ENCODE results near the gene CDHR1. TPM values are rescaled to one million over a fixed set of nuclear protein-coding genes. Genes with fewer than 3 reads are reported as not detected.

Gene CDHR1
- total RNA-seq, 1 experiment from 2014 or later = 5.0 TPM

DNA sequence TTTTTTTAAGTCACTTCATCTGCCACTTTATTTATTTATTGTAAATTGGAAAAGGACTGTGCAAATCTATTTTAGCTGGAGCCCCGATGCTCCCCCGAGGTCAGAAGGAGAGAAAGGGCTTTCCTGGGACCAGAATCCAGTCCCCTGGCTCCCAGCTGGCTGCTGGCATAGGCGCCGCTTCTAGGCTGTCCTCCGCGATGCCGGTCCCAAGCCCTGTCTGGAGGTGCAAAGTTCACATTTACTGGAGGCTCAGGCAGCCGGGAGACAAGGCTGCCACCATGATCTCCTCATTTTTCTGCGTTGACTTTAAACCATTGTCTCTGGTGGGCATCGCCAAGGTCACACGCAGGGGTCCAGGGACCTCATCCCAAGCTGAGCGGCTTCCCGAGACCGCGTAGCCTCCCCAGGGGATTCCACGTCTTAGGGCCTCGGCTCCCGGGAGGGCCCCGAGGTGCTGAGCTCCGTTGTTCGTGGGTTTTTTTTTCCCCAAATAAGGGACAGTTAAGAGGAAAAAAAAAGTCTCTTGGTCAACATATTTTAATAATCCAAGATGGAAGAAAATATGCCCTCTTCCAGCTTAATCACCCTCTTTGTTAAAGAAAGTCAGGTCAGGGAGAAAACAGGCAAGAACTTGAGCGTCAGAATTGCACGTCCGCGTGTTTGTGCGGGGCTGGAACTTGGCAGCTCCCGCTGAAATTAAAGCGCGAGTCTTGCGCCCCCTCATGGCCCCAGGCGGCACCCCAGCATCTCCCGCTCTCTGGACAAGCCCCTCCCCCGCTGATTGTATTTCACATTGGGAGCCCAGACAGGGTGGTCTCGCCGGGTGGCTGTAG lies 62.4 kb downstream of the CDHR1 start:
- Mint-ChIP-seq H3K9me3 (peaks cover 5% of the 10 kb centered on the region; the same call in 1 of the 2 replicates), H3K27ac (no peak overlapping the region), H3K4me1 (0 out of 2 replicates have a peak, but pooled peaks cover 3% of the 10 kb centered on the region), H3K36me3 (no peaks in the 10 kb centered on the region), H3K4me3 (no peak overlapping the region), H3K27me3 (ENCODE audit: low read depth) (peaks cover 17% of the 10 kb centered on the region)
- CTCF ChIA-PET = interaction anchor here (0.6 to 4.5 kb wide), 49 partner anchors 8 to 409 kb away, joined by 3 to 48 read pairs (median 4); partner anchors contain the start of genes CCSER2, CDHR1 and RGR
- ATAC-seq (peak; percentile 95), DNase-seq (ENCODE audit: low spot score) (peak; percentile 84)
- POLR2A ChIA-PET = interaction anchor here (0.8 kb wide), 1 partner anchor 71 kb away, joined by 3 read pairs; no protein-coding TSS in a partner anchor
- TF ChIP-seq TP53 (CRISPR knock-in tag; IDR thresholded peaks at IDR 0.05) (no peak), ATF1 (CRISPR knock-in tag; IDR thresholded peaks at IDR 0.05) (no peak), SP1 (CRISPR knock-in tag; conservative IDR thresholded peaks at IDR 0.05) (peak; percentile 44), FOXP1 (CRISPR knock-in tag; IDR thresholded peaks at IDR 0.05; ENCODE audit: borderline replicate concordance) (0 out of 2 replicates have a peak, but pooled peaks have one; percentile 47), HMGA2 (CRISPR knock-in tag; IDR thresholded peaks at IDR 0.05) (no peak), ZBTB21 (CRISPR knock-in tag; IDR thresholded peaks at IDR 0.05; ENCODE audit: borderline replicate concordance) (no peak), CBFB (CRISPR knock-in tag; IDR thresholded peaks at IDR 0.05; ENCODE audit: low read depth) (no peak), NR1H2 (CRISPR knock-in tag; IDR thresholded peaks at IDR 0.05) (no peak), NFATC4 (CRISPR knock-in tag; IDR thresholded peaks at IDR 0.05) (no peak), ZNF232 (CRISPR knock-in tag; IDR thresholded peaks at IDR 0.05) (no peak), IRF2 (CRISPR knock-in tag; IDR thresholded peaks at IDR 0.05; ENCODE audit: borderline replicate concordance, low read depth) (no peak), JUN (CRISPR knock-in tag; IDR thresholded peaks at IDR 0.05) (no peak), NFYB (CRISPR knock-in tag; conservative IDR thresholded peaks at IDR 0.05; ENCODE audit: low read depth) (no peak), ZNF416 (CRISPR knock-in tag; IDR thresholded peaks at IDR 0.05) (no peak)
- TF ChIP-seq, protein P1, sequence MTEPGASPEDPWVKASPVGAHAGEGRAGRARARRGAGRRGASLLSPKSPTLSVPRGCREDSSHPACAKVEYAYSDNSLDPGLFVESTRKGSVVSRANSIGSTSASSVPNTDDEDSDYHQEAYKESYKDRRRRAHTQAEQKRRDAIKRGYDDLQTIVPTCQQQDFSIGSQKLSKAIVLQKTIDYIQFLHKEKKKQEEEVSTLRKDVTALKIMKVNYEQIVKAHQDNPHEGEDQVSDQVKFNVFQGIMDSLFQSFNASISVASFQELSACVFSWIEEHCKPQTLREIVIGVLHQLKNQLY (CRISPR knock-in tag; IDR thresholded peaks at IDR 0.05) = no peak
- TF ChIP-seq, protein P2, sequence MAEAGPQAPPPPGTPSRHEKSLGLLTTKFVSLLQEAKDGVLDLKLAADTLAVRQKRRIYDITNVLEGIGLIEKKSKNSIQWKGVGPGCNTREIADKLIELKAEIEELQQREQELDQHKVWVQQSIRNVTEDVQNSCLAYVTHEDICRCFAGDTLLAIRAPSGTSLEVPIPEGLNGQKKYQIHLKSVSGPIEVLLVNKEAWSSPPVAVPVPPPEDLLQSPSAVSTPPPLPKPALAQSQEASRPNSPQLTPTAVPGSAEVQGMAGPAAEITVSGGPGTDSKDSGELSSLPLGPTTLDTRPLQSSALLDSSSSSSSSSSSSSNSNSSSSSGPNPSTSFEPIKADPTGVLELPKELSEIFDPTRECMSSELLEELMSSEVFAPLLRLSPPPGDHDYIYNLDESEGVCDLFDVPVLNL (CRISPR knock-in tag; IDR thresholded peaks at IDR 0.05; ENCODE audit: borderline replicate concordance, low read depth) = no peak
- TF ChIP-seq, protein P3, sequence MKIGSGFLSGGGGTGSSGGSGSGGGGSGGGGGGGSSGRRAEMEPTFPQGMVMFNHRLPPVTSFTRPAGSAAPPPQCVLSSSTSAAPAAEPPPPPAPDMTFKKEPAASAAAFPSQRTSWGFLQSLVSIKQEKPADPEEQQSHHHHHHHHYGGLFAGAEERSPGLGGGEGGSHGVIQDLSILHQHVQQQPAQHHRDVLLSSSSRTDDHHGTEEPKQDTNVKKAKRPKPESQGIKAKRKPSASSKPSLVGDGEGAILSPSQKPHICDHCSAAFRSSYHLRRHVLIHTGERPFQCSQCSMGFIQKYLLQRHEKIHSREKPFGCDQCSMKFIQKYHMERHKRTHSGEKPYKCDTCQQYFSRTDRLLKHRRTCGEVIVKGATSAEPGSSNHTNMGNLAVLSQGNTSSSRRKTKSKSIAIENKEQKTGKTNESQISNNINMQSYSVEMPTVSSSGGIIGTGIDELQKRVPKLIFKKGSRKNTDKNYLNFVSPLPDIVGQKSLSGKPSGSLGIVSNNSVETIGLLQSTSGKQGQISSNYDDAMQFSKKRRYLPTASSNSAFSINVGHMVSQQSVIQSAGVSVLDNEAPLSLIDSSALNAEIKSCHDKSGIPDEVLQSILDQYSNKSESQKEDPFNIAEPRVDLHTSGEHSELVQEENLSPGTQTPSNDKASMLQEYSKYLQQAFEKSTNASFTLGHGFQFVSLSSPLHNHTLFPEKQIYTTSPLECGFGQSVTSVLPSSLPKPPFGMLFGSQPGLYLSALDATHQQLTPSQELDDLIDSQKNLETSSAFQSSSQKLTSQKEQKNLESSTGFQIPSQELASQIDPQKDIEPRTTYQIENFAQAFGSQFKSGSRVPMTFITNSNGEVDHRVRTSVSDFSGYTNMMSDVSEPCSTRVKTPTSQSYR (CRISPR knock-in tag; IDR thresholded peaks at IDR 0.05) = 0 out of 2 replicates have a peak, but pooled peaks have one; percentile 40
- TF ChIP-seq, protein P4, sequence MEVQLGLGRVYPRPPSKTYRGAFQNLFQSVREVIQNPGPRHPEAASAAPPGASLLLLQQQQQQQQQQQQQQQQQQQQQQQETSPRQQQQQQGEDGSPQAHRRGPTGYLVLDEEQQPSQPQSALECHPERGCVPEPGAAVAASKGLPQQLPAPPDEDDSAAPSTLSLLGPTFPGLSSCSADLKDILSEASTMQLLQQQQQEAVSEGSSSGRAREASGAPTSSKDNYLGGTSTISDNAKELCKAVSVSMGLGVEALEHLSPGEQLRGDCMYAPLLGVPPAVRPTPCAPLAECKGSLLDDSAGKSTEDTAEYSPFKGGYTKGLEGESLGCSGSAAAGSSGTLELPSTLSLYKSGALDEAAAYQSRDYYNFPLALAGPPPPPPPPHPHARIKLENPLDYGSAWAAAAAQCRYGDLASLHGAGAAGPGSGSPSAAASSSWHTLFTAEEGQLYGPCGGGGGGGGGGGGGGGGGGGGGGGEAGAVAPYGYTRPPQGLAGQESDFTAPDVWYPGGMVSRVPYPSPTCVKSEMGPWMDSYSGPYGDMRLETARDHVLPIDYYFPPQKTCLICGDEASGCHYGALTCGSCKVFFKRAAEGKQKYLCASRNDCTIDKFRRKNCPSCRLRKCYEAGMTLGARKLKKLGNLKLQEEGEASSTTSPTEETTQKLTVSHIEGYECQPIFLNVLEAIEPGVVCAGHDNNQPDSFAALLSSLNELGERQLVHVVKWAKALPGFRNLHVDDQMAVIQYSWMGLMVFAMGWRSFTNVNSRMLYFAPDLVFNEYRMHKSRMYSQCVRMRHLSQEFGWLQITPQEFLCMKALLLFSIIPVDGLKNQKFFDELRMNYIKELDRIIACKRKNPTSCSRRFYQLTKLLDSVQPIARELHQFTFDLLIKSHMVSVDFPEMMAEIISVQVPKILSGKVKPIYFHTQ (CRISPR knock-in tag; IDR thresholded peaks at IDR 0.05) = no peak
- TF ChIP-seq, protein P5, sequence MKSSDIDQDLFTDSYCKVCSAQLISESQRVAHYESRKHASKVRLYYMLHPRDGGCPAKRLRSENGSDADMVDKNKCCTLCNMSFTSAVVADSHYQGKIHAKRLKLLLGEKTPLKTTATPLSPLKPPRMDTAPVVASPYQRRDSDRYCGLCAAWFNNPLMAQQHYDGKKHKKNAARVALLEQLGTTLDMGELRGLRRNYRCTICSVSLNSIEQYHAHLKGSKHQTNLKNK (CRISPR knock-in tag; IDR thresholded peaks at IDR 0.05) = no peak
- TF ChIP-seq, protein P6, sequence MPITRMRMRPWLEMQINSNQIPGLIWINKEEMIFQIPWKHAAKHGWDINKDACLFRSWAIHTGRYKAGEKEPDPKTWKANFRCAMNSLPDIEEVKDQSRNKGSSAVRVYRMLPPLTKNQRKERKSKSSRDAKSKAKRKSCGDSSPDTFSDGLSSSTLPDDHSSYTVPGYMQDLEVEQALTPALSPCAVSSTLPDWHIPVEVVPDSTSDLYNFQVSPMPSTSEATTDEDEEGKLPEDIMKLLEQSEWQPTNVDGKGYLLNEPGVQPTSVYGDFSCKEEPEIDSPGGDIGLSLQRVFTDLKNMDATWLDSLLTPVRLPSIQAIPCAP (CRISPR knock-in tag; IDR thresholded peaks at IDR 0.05) = no peak
- TF ChIP-seq, protein P7, sequence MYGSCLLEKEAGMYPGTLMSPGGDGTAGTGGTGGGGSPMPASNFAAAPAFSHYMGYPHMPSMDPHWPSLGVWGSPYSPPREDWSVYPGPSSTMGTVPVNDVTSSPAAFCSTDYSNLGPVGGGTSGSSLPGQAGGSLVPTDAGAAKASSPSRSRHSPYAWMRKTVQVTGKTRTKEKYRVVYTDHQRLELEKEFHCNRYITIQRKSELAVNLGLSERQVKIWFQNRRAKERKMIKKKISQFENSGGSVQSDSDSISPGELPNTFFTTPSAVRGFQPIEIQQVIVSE (CRISPR knock-in tag; IDR thresholded peaks at IDR 0.05; ENCODE audit: borderline replicate concordance) = no peak
- TF ChIP-seq, protein P8, sequence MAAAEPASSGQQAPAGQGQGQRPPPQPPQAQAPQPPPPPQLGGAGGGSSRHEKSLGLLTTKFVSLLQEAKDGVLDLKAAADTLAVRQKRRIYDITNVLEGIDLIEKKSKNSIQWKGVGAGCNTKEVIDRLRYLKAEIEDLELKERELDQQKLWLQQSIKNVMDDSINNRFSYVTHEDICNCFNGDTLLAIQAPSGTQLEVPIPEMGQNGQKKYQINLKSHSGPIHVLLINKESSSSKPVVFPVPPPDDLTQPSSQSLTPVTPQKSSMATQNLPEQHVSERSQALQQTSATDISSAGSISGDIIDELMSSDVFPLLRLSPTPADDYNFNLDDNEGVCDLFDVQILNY (CRISPR knock-in tag; IDR thresholded peaks at IDR 0.05) = 0 out of 2 replicates have a peak, but pooled peaks have one; percentile 69
- TF ChIP-seq, protein P9, sequence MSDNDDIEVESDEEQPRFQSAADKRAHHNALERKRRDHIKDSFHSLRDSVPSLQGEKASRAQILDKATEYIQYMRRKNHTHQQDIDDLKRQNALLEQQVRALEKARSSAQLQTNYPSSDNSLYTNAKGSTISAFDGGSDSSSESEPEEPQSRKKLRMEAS (CRISPR knock-in tag; IDR thresholded peaks at IDR 0.05) = peak; percentile 94
- TF ChIP-seq, protein P10, sequence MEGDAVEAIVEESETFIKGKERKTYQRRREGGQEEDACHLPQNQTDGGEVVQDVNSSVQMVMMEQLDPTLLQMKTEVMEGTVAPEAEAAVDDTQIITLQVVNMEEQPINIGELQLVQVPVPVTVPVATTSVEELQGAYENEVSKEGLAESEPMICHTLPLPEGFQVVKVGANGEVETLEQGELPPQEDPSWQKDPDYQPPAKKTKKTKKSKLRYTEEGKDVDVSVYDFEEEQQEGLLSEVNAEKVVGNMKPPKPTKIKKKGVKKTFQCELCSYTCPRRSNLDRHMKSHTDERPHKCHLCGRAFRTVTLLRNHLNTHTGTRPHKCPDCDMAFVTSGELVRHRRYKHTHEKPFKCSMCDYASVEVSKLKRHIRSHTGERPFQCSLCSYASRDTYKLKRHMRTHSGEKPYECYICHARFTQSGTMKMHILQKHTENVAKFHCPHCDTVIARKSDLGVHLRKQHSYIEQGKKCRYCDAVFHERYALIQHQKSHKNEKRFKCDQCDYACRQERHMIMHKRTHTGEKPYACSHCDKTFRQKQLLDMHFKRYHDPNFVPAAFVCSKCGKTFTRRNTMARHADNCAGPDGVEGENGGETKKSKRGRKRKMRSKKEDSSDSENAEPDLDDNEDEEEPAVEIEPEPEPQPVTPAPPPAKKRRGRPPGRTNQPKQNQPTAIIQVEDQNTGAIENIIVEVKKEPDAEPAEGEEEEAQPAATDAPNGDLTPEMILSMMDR (IDR thresholded peaks at IDR 0.05) = peak; percentile 76

All from WTC11 (cell line).